Stimulated activated CD4-positive, alpha-beta T cell treated with anti-CD3 and anti-CD28 coated beads, Interleukin-12 subunit alpha, Interleukin-12 subunit beta, amount 100 ng/mL, for 24 hours (primary cell): ENCODE data around the gene JAM3.
"Not testable (repeated sequence)": the region's sequence is repeated elsewhere in the genome, so short reads cannot be mapped to it uniquely, and the experiment has no call there.

Experiments used
- DNase-seq, 2 experiments: peaks; one replicate each; pipeline ENCODE4 v3.0.0-alpha.2; 2020; ENCODE audit warnings: low read depth in 2 of 2

The JAM3 gene

GRCh38 chr11:134101282-134101681, 32.4 kb downstream of the JAM3 start:
- DNase-seq = no peak

- no peak for DNase-seq
Measured at GRCh38 chr11:134110252-134110815, 41.5 kb downstream of the JAM3 start.

GRCh38 chr11:134113787-134114186, 44.9 kb downstream of the JAM3 start:
- not testable (repeated sequence) for DNase-seq

GRCh38 chr11:134116210-134116609, 47.3 kb downstream of the JAM3 start:
- DNase-seq = no peak

- DNase-seq = no peak
Measured at GRCh38 chr11:134118006-134118405, 49.1 kb downstream of the JAM3 start.

GRCh38 chr11:134119094-134119493, 50.2 kb downstream of the JAM3 start:
- no peak for DNase-seq

- no peak for DNase-seq
Measured at GRCh38 chr11:134120143-134120850, 51.4 kb downstream of the JAM3 start.

GRCh38 chr11:134120921-134121526, 52.2 kb downstream of the JAM3 start:
- no peak for DNase-seq

- no peak for DNase-seq
Measured at GRCh38 chr11:134124660-134125451, 56.0 kb downstream of the JAM3 start.

GRCh38 chr11:134125507-134125906, 56.6 kb downstream of the JAM3 start:
- DNase-seq = no peak

GRCh38 chr11:134126217-134126822, 57.4 kb downstream of the JAM3 start:
- no peak for DNase-seq

GRCh38 chr11:134131628-134132244, 62.9 kb downstream of the JAM3 start:
- DNase-seq = no peak

- DNase-seq = no peak
Measured at GRCh38 chr11:134132808-134133207, 63.9 kb downstream of the JAM3 start.

GRCh38 chr11:134134167-134134566, 65.3 kb downstream of the JAM3 start:
- no peak for DNase-seq

GRCh38 chr11:134138376-134138775, 69.5 kb downstream of the JAM3 start:
- no peak for DNase-seq

GRCh38 chr11:134139303-134139872, 70.5 kb downstream of the JAM3 start:
- DNase-seq = no peak

- DNase-seq = peak in 1 of 2 experiments; percentile 29
Measured at GRCh38 chr11:134139873-134140331, 71.0 kb downstream of the JAM3 start.

GRCh38 chr11:134140961-134141490, 72.2 kb downstream of the JAM3 start:
- DNase-seq = no peak

- DNase-seq = no peak
Measured at GRCh38 chr11:134142536-134142935, 73.7 kb downstream of the JAM3 start.

GRCh38 chr11:134143801-134144200, 74.9 kb downstream of the JAM3 start:
- DNase-seq = no peak

GRCh38 chr11:134144744-134145143, 75.9 kb downstream of the JAM3 start:
- DNase-seq = no peak
